Retinal pigment epithelial cell (primary cell): ENCODE data around the gene AGBL5.

ENCODE experiments used
- DNase-seq: peaks from one replicate; pipeline ENCODE4 v3.0.0-alpha.2; 2010; ENCODE audit warnings: low read depth
- H3K4me3 ChIP-seq: 2 replicates; pipeline ENCODE4 v1.5.1; 2011; ENCODE audit warnings: mild to moderate bottlenecking, low read length, control low read depth, moderate library complexity
- CTCF ChIP-seq: conservative IDR thresholded peaks from 2 replicates; pipeline ENCODE4 v1.5.1; 2011; ENCODE audit warnings: low read depth, low read length, control low read depth, inconsistent platforms

Gene AGBL5

GRCh38 chr2:27086724-27087593, 35.5 kb downstream of the AGBL5 start, which contains the start of gene KHK:
Gene KHK (plus strand): TSS chr2:27086772. CDS start chr2:27087260, 488 bp downstream.
- peak within 1 kb of the TSS; percentile 56 for H3K4me3 ChIP-seq
- TF ChIP-seq CTCF, result no peak
- DNase-seq, result no peak

- DNase-seq, result no peak
- no peak for TF ChIP-seq CTCF
- H3K4me3 ChIP-seq, result no peak overlapping the region
Observed at GRCh38 chr2:27087823-27088410, 36.4 kb downstream of the AGBL5 start.

- no peak for TF ChIP-seq CTCF
- no peak overlapping the region for H3K4me3 ChIP-seq
- no peak for DNase-seq
Observed at GRCh38 chr2:27088634-27089033, 37.2 kb downstream of the AGBL5 start.

- no peak for DNase-seq
- no peak overlapping the region for H3K4me3 ChIP-seq
- TF ChIP-seq CTCF, result no peak
Observed at GRCh38 chr2:27089111-27089954, 37.9 kb downstream of the AGBL5 start.

GRCh38 chr2:27091746-27092695, 40.6 kb downstream of the AGBL5 start:
- TF ChIP-seq CTCF, result no peak
- no peak for DNase-seq
- H3K4me3 ChIP-seq, result no peak overlapping the region
